Activated T-helper 17 cell treated with anti-CD3 and anti-CD28 coated beads, Interleukin-2, amount 50 U/mL, for 72 hours (primary cell): ENCODE measurements around the gene PNPLA3. TPM values are rescaled to one million over a fixed set of nuclear protein-coding genes. Genes with fewer than 3 reads are reported as not detected.

Experiments used
- ATAC-seq: fragments of 150-1000 bp; cut with Tn5 transposase; replicated peaks from 2 replicates; pipeline ENCODE4 v1.10.0; 2021; ENCODE audit warnings: mild to moderate bottlenecking, moderate library complexity
- H3K27ac Mint-ChIP-seq: one replicate; pipeline ENCODE4 v1.8.0; 2022; ENCODE audit warnings: mixed read lengths
- H3K27me3 Mint-ChIP-seq: one replicate; pipeline ENCODE4 v1.8.0; 2022; ENCODE audit warnings: mixed read lengths
- H3K36me3 Mint-ChIP-seq: one replicate; pipeline ENCODE4 v1.8.0; 2022; ENCODE audit warnings: low read depth, mild to moderate bottlenecking, mixed read lengths
- H3K4me1 Mint-ChIP-seq: one replicate; pipeline ENCODE4 v1.8.0; 2022; ENCODE audit warnings: mixed read lengths
- H3K4me3 Mint-ChIP-seq: one replicate; pipeline ENCODE4 v1.8.0; 2022; ENCODE audit warnings: mild to moderate bottlenecking, mixed read lengths
- H3K9me3 Mint-ChIP-seq: one replicate; pipeline ENCODE4 v1.8.0; 2022; ENCODE audit warnings: mixed read lengths
- total RNA-seq, 2 donors: library from RNA; stranded (reverse); gene quantifications; one replicate each; pipeline ENCODE4 v1.2.3, GENCODE V29; 2022

The PNPLA3 gene
- total RNA-seq, 2 donors from 2014 or later, result 0.13 to 0.16 TPM

DNA sequence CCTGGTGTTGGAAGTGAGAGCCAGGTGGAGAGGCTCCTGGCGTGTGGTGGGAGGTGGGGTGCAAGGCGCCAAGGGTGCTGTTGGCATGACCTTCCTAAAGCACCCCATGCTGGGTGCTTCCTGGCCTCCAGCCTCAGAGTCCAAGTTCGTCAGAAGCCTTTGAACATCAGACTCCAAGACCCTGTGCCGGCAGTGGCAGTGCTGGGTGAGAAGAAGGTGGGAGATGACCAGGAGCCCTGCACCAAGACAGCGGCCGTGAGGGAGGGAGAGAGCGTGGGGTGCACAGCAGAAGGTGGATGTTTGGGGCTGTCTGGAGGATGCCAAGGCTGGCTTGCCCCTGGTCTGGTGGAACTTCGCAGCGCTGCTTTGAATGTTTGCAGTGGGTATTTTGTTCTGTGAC, 70.8 kb downstream of the PNPLA3 start:
- Mint-ChIP-seq H3K27ac (no peak overlapping the region), H3K27me3 (no peaks in the 10 kb centered on the region), H3K4me3 (peak overlapping the region; percentile 93), H3K9me3 (no peaks in the 10 kb centered on the region), H3K36me3 (peaks cover 89% of the 10 kb centered on the region), H3K4me1 (peaks cover 5% of the 10 kb centered on the region)
- ATAC-seq, result no peak

DNA sequence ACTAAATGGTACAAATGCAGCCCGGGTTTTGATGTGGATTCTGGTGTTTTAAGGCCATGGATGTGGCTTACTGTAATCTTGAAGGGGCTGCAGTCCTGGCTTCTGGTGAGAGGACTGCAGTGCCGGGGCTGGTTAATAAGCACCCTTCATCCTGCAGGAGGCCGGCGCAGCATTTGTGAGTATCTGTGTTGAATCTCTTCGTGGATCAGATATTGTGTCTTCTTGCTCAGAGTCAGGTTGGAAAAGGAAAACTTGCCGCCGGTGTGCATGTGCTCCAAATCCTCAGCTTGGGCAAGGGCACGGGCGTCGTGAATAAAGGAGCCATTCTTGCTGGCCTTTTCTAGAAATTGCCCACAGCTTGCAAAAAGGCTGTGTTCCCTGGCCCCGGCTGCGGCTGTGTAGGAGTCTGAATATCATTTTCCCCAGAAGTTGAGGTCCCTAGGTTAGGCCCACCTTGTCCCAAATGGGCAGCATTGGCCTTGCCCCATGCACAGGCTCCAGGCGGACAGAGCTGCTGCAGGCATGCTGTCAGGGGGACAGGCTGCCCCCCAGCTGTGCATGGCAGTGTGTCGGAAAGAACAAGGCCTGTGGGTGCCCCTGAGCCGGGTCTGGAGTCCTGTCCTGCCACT, 71.6 kb downstream of the PNPLA3 start:
- no peaks in the 10 kb centered on the region for H3K27me3 Mint-ChIP-seq
- no peak for ATAC-seq
- H3K27ac Mint-ChIP-seq, result peak overlapping the region; percentile 95
- peak overlapping the region; percentile 93 for H3K4me3 Mint-ChIP-seq
- peaks cover 5% of the 10 kb centered on the region for H3K4me1 Mint-ChIP-seq
- no peaks in the 10 kb centered on the region for H3K9me3 Mint-ChIP-seq
- peaks cover 84% of the 10 kb centered on the region for H3K36me3 Mint-ChIP-seq

DNA sequence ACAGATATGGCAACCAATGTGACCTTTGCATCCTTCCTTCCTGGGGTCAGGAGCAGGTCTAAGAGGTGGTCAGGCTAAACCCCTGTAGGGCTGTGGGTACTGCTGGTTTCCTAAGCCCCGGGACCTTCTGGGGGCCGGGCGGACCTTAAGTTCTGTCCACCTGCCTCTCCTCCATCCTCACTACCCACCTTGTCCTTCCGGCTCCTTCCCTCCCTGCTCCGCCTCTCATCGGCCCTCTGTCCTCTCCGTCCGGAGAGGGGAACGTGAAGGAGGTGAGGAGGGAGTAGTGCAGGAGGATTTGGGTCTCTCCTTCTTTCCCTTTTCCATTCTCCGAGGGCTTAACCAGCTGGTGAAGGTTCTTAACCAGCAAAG, 72.2 kb downstream of the PNPLA3 start:
- peaks cover 5% of the 10 kb centered on the region for H3K4me1 Mint-ChIP-seq
- peak overlapping the region; percentile 93 for H3K4me3 Mint-ChIP-seq
- ATAC-seq, result peak; percentile 61
- H3K27me3 Mint-ChIP-seq, result no peaks in the 10 kb centered on the region
- H3K27ac Mint-ChIP-seq, result peak overlapping the region; percentile 95
- no peaks in the 10 kb centered on the region for H3K9me3 Mint-ChIP-seq
- peaks cover 78% of the 10 kb centered on the region for H3K36me3 Mint-ChIP-seq

DNA sequence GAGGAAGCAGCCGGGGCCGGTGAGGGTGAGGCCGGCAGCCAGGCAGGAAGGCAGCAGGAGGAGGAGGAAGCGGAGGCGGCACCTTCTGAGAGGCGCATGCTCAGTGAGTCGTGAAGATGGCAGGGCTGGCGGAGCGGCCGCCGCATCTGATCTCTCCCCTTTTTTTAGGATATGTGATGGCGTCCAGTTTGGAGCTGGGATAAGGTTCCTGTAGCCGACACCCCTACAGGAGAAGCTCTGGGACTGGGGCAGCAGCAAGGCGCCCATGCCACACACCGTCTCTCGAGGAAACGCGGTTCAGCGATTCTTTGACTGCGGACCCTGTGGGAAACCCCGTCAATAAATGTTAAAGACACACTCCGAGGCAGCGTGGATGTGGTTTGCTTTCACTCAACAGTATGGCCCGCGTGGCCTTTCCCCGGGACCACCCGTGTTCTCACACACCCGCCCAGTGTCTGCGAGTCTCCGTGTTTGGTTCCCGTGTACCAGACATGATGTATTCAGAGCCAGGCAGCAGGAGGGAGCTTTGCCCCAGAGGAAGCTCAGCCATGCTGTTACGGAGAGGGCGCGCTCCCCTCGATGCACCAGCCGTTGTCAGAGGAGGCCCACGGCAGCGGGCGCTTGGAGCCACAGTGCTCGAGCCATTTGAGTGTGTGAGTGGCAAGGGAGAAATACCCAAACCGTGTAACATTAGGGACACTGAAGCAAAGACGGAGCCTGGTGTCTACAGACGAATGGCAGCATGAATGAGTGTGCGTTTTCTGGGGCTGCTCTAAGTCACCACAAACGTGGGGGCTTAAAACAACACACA, 72.8 kb downstream of the PNPLA3 start:
- H3K4me3 Mint-ChIP-seq, result peak overlapping the region; percentile 93
- H3K27me3 Mint-ChIP-seq, result no peaks in the 10 kb centered on the region
- ATAC-seq, result peak; percentile 95
- H3K27ac Mint-ChIP-seq, result peak overlapping the region; percentile 95
- peaks cover 5% of the 10 kb centered on the region for H3K4me1 Mint-ChIP-seq
- peaks cover 72% of the 10 kb centered on the region for H3K36me3 Mint-ChIP-seq
- no peaks in the 10 kb centered on the region for H3K9me3 Mint-ChIP-seq

DNA sequence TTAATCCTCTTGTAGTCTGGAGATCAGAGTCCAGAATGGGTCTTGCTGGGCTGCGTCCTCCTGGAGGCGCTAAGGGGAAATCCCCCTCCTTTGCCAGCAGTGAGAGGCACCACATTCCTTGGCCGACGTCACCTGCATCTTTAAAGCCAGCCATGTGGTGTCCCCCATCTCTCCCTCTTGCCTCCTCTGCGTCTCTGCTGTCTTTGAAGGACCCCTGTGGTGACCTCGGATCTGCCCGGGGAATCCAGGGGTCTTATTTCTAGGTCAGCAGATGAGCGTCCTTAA, 73.3 kb downstream of the PNPLA3 start:
- H3K36me3 Mint-ChIP-seq, result peaks cover 66% of the 10 kb centered on the region
- H3K4me3 Mint-ChIP-seq, result peak overlapping the region; percentile 93
- H3K27me3 Mint-ChIP-seq, result no peaks in the 10 kb centered on the region
- no peak for ATAC-seq
- H3K4me1 Mint-ChIP-seq, result peaks cover 5% of the 10 kb centered on the region
- no peaks in the 10 kb centered on the region for H3K9me3 Mint-ChIP-seq
- peak overlapping the region; percentile 95 for H3K27ac Mint-ChIP-seq

Other genes starting within 250 kb of the PNPLA3 start
- gene EFCAB6, start 111.5 kb upstream of the PNPLA3 start, total RNA-seq, result under 1 TPM in 1 of 2 donors, not detected in 1; 0.09 TPM
- under 1 TPM in 1 of 2 donors, not detected in 1; 0.11 TPM for gene SULT4A1, start 61.3 kb upstream of the PNPLA3 start, total RNA-seq
- gene PNPLA5, start 31.8 kb upstream of the PNPLA3 start, total RNA-seq, result not detected
- gene SAMM50, start 31.6 kb downstream of the PNPLA3 start, total RNA-seq, result 10 to 100 TPM; 31.7 to 57.2 TPM
- gene PARVB, start 100.5 kb downstream of the PNPLA3 start, total RNA-seq, result 10 to 100 TPM; 50.2 to 66.1 TPM